HEK293T (cell line): ENCODE data around the gene FN3KRP.

Experiments
- CTCF ChIA-PET: fragments of 350-600 bp; formaldehyde crosslinking; extraction: SDS; loops from one replicate; lab custom pipeline; 2021; ENCODE audit warnings: antibody characterized with exemption, inconsistent platforms; lab: Yijun Ruan, JAX
- POLR2A ChIA-PET: fragments of 350-600 bp; formaldehyde crosslinking; extraction: SDS; loops from one replicate; lab custom pipeline; 2020; ENCODE audit warnings: antibody characterized with exemption, inconsistent platforms; lab: Yijun Ruan, JAX
- DNase-seq: peaks from one replicate; pipeline ENCODE4 v3.0.0; 2012; ENCODE audit warnings: mixed read lengths; ENCODE audit errors: extremely low spot score
- ARNT ChIP-seq: fragments of 450-650 bp; IDR thresholded peaks from 2 replicates; pipeline ENCODE4 v1.6.1; 2017; ENCODE audit warnings: mild to moderate bottlenecking
- BHLHE40 ChIP-seq: fragments of 450-650 bp; IDR thresholded peaks from 2 replicates; pipeline ENCODE4 v1.6.1; 2016; ENCODE audit warnings: mild to moderate bottlenecking, moderate library complexity, borderline replicate concordance
- CTBP1 ChIP-seq: fragments of 450-650 bp; IDR thresholded peaks from 2 replicates; pipeline ENCODE4 v1.6.1; 2016; ENCODE audit warnings: borderline replicate concordance
- ELF4 ChIP-seq: fragments of 450-650 bp; IDR thresholded peaks from 2 replicates; pipeline ENCODE4 v1.6.1; 2017; ENCODE audit warnings: antibody characterized with exemption
- FOXA1 ChIP-seq: fragments of 450-650 bp; IDR thresholded peaks from 2 replicates; pipeline ENCODE4 v1.6.1; 2016; ENCODE audit warnings: mild to moderate bottlenecking
- FOXK2 ChIP-seq: fragments of 450-650 bp; IDR thresholded peaks from 2 replicates; pipeline ENCODE4 v1.6.1; 2016; ENCODE audit warnings: mild to moderate bottlenecking
- FOXM1 ChIP-seq: fragments of 450-650 bp; IDR thresholded peaks from 2 replicates; pipeline ENCODE4 v1.6.1; 2017; ENCODE audit warnings: mild to moderate bottlenecking, borderline replicate concordance
- HDGF ChIP-seq: fragments of 450-650 bp; IDR thresholded peaks from 2 replicates; pipeline ENCODE4 v1.6.1; 2017; ENCODE audit warnings: antibody characterized with exemption, borderline replicate concordance
- L3MBTL2 ChIP-seq: fragments of 450-650 bp; conservative IDR thresholded peaks from 2 replicates; pipeline ENCODE4 v1.6.1; 2016; ENCODE audit warnings: mild to moderate bottlenecking
- LEF1 ChIP-seq: fragments of 450-650 bp; IDR thresholded peaks from 2 replicates; pipeline ENCODE4 v1.6.1; 2017; ENCODE audit warnings: mild to moderate bottlenecking, borderline replicate concordance
- NFRKB ChIP-seq: fragments of 450-650 bp; IDR thresholded peaks from 2 replicates; pipeline ENCODE4 v1.6.1; 2016; ENCODE audit warnings: mild to moderate bottlenecking, moderate library complexity
- SP1 ChIP-seq: fragments of 450-650 bp; IDR thresholded peaks from 2 replicates; pipeline ENCODE4 v1.6.1; 2017
- SUZ12 ChIP-seq: fragments of 450-650 bp; IDR thresholded peaks from 2 replicates; pipeline ENCODE4 v1.6.1; 2016; ENCODE audit warnings: mild to moderate bottlenecking
- TARDBP ChIP-seq: fragments of 450-650 bp; IDR thresholded peaks from 2 replicates; pipeline ENCODE4 v1.6.1; 2016
- ZNF384 ChIP-seq: fragments of 450-650 bp; IDR thresholded peaks from 2 replicates; pipeline ENCODE4 v1.6.1; 2016
- TF ChIP-seq, protein P1 (sequence below): fragments of 450-650 bp; IDR thresholded peaks from 2 replicates; pipeline ENCODE4 v1.6.1; 2016

The FN3KRP gene, protein sequence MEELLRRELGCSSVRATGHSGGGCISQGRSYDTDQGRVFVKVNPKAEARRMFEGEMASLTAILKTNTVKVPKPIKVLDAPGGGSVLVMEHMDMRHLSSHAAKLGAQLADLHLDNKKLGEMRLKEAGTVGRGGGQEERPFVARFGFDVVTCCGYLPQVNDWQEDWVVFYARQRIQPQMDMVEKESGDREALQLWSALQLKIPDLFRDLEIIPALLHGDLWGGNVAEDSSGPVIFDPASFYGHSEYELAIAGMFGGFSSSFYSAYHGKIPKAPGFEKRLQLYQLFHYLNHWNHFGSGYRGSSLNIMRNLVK

DNA sequence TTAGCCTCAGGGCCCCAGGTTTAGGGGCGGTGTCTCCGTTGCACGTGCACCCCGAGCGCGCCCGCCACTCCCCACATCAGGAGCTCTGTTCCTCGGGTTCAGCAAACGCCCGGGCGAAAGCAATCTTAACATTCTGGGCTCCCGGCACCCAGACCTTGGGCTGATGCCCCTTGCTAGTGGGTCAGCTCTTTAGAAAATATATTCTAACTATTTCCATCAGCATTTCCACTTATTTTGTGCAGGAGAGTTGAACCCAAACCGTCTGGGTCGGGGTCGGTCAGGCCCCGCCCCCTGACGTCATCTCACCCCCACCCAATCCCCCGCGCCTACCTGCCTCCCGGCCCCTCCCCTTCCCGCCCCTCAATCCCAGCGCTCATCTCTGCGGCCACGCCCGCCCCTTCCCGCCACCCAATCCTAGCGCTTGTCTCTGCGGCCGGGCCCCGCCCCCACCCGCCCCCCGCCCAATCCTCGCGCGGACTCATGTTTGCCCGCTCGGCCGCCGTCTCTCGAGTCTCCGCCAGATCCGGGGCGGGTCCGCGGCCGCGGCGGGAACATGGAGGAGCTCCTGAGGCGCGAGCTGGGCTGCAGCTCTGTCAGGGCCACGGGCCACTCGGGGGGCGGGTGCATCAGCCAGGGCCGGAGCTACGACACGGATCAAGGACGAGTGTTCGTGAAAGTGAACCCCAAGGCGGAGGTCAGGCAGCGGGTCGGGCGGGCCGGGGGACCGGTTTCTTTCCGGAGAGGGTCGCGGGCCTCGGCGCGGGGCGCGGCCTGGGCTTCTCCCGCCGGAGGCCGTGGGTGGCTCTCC, at the start of gene FN3KRP:
FN3KRP (plus strand) TSS at position 504 of the 808 bp plus-strand sequence; CDS start at position 554, 50 bp downstream.
- TF ChIP-seq L3MBTL2, result no peak; the same call in 1 of the 2 replicates
- TF ChIP-seq ZNF384, result no peak
- TF ChIP-seq FOXA1, result no peak
- TF ChIP-seq ARNT, result no peak
- no peak for TF ChIP-seq SP1
- no peak for TF ChIP-seq ELF4
- TF ChIP-seq HDGF, result no peak
- TF ChIP-seq CTBP1, result no peak
- no peak for TF ChIP-seq BHLHE40
- no peak for TF ChIP-seq FOXM1
- no peak for TF ChIP-seq LEF1
- no peak for TF ChIP-seq FOXK2
- no peak for TF ChIP-seq SUZ12
- TF ChIP-seq, protein P1, sequence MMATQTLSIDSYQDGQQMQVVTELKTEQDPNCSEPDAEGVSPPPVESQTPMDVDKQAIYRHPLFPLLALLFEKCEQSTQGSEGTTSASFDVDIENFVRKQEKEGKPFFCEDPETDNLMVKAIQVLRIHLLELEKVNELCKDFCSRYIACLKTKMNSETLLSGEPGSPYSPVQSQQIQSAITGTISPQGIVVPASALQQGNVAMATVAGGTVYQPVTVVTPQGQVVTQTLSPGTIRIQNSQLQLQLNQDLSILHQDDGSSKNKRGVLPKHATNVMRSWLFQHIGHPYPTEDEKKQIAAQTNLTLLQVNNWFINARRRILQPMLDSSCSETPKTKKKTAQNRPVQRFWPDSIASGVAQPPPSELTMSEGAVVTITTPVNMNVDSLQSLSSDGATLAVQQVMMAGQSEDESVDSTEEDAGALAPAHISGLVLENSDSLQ, result no peak
- TF ChIP-seq TARDBP, result no peak
- no peak for TF ChIP-seq NFRKB
- peak; percentile 100 for DNase-seq
- ChIA-PET POLR2A (interaction anchor here (0.8 to 2.5 kb wide), 10 partner anchors 9 to 46 kb away, joined by 3 to 14 read pairs (median 4); partner anchors contain the start of gene RAB40B), CTCF (interaction anchor here (0.5 kb wide), 1 partner anchor 142 kb away, joined by 3 read pairs; no protein-coding TSS in a partner anchor)

GRCh38 chr17:82666931-82667667, 49.4 kb upstream of the FN3KRP start:
- ChIA-PET POLR2A (no interaction called here), CTCF (no interaction called here)
- TF ChIP-seq HDGF (no peak), NFRKB (no peak), LEF1 (no peak), CTBP1 (no peak), TARDBP (no peak), ARNT (no peak), ZNF384 (no peak), ELF4 (no peak), FOXK2 (no peak)
- TF ChIP-seq, protein P1, result no peak
- no peak for DNase-seq

GRCh38 chr17:82667668-82668000, 48.9 kb upstream of the FN3KRP start:
- ChIA-PET CTCF (no interaction called here), POLR2A (no interaction called here)
- no peak for TF ChIP-seq ZNF384
- no peak for TF ChIP-seq SP1
- no peak for TF ChIP-seq ELF4
- DNase-seq, result no peak

GRCh38 chr17:82668024-82668630, 48.4 kb upstream of the FN3KRP start:
- CTCF ChIA-PET, result no interaction called here
- POLR2A ChIA-PET, result no interaction called here
- no peak for TF ChIP-seq LEF1
- no peak for TF ChIP-seq L3MBTL2
- no peak for TF ChIP-seq ZNF384
- TF ChIP-seq ELF4, result no peak
- no peak for TF ChIP-seq NFRKB
- TF ChIP-seq, protein P1, result no peak
- no peak for TF ChIP-seq CTBP1
- TF ChIP-seq BHLHE40, result no peak
- no peak for TF ChIP-seq SUZ12
- TF ChIP-seq TARDBP, result no peak
- TF ChIP-seq FOXM1, result no peak
- no peak for DNase-seq

GRCh38 chr17:82668631-82669099, 47.8 kb upstream of the FN3KRP start:
- CTCF ChIA-PET, result no interaction called here
- peak; percentile 79 for DNase-seq
- POLR2A ChIA-PET, result interaction anchor here (1.1 kb wide), 1 partner anchor 11 kb away, joined by 3 read pairs; no protein-coding TSS in a partner anchor
- TF ChIP-seq SP1 (no peak), HDGF (0 out of 2 replicates have a peak, but pooled peaks have one; percentile 40)
